K562 (cell line): ENCODE data around the gene NDUFB8. TPM values are rescaled to one million over a fixed set of nuclear protein-coding genes. Genes with fewer than 3 reads are reported as not detected.

Experiments used
- ATAC-seq: fragments of 200-7000 bp; cut with Tn5 transposase; 3 replicates; pipeline ENCODE4 v1.9.1; 2020; ENCODE audit warnings: moderate library complexity
- BruUV-seq: library from RNA; stranded (reverse); fragments of 400-500 nt; replicated peaks from 2 replicates; lab custom pipeline; 2021; lab: Mats Ljungman, UMichigan
- CTCF ChIA-PET: fragments of 300-600 bp; formaldehyde crosslinking; extraction: SDS; loops from one replicate; lab custom pipeline; 2021; ENCODE audit warnings: low intra/inter-chr PET ratio; lab: Yijun Ruan, JAX
- POLR2A ChIA-PET: fragments of 300-600, 350-650 bp; sonication (Branson Sonifier 250); formaldehyde crosslinking; extraction: SDS; loops from one replicate; lab custom pipeline; 2021; ENCODE audit warnings: antibody characterized with exemption, inconsistent platforms; lab: Yijun Ruan, JAX
- DNase-seq, 4 experiments: peaks; one replicate each; pipeline versions ENCODE4 v3.0.0 to v3.0.0-alpha.2; 2011 to 2018; ENCODE audit warnings: low spot score in 3 of 4, mixed read lengths in 3 of 4; ENCODE audit errors: extremely low read depth in 1 of 4
- FAIRE-seq: peaks from 2 replicates; lab custom pipeline; 2011; peaks lifted over from hg19 to GRCh38; lab: Jason Lieb, UNC
- H2AFZ ChIP-seq: 2 replicates; pipeline ENCODE4 v1.6.0; 2011; ENCODE audit warnings: low read depth, low read length, control low read depth, inconsistent platforms
- H3K27ac ChIP-seq: fragments of 200-600 bp; 3 replicates; pipeline ENCODE4 v1.8.0; 2011; ENCODE audit warnings: low read depth, mild to moderate bottlenecking, control low read depth, inconsistent platforms, low read length, moderate library complexity, mixed read lengths; ENCODE audit errors: extremely low read depth
- H3K27me3 ChIP-seq, 2 experiments: fragments of 300-600 bp in 1 of 2; 2 replicates in 1 of 2; 3 replicates in 1 of 2; pipeline versions ENCODE4 v1.6.0 to v1.8.0; 2011; ENCODE audit warnings: inconsistent platforms in 2 of 2, low read length in 2 of 2, mild to moderate bottlenecking in 1 of 2, mixed read lengths in 1 of 2, moderate library complexity in 1 of 2; ENCODE audit not compliant: control insufficient read depth in 2 of 2, insufficient read depth in 2 of 2
- H3K36me3 ChIP-seq: fragments of 300-600 bp; 3 replicates; pipeline ENCODE4 v1.8.0; 2011; ENCODE audit warnings: mild to moderate bottlenecking, low read length, inconsistent platforms; ENCODE audit not compliant: control insufficient read depth, insufficient read depth
- H3K4me1 ChIP-seq, 2 experiments: fragments of 200-600 bp in 1 of 2; replicated peaks in 1 of 2; 2 replicates in 1 of 2; 3 replicates in 1 of 2; pipeline versions ENCODE4 v1.5.1 to v1.8.0; 2011; ENCODE audit warnings: inconsistent platforms in 2 of 2, low read length in 2 of 2, mild to moderate bottlenecking in 1 of 2, mixed read lengths in 1 of 2, moderate library complexity in 1 of 2; ENCODE audit not compliant: control insufficient read depth in 2 of 2, insufficient read depth in 2 of 2
- H3K4me2 ChIP-seq: 2 replicates; pipeline ENCODE4 v1.6.1; 2011; ENCODE audit warnings: low read length, control low read depth, inconsistent platforms, mixed read lengths; ENCODE audit not compliant: insufficient read depth
- H3K4me3 ChIP-seq: fragments of 200-600 bp; sonication (generic), shearing (Covaris generic); 2 replicates; pipeline ENCODE4 v1.5.1; 2016; ENCODE audit warnings: control low read depth, inconsistent platforms
- H3K79me2 ChIP-seq: fragments of 200-600 bp; 3 replicates; pipeline ENCODE4 v1.8.0; 2011; ENCODE audit warnings: low read length, inconsistent platforms; ENCODE audit not compliant: control insufficient read depth, insufficient read depth
- H3K9ac ChIP-seq, 2 experiments: 2 replicates each; pipeline versions ENCODE4 v1.6.0 to v1.6.1; 2011; ENCODE audit warnings: low read depth in 2 of 2, low read length in 2 of 2, control low read depth in 1 of 2, inconsistent platforms in 1 of 2, mild to moderate bottlenecking in 1 of 2, mixed read lengths in 1 of 2; ENCODE audit not compliant: insufficient read depth in 1 of 2
- H3K9me1 ChIP-seq: one replicate; pipeline ENCODE4 v1.6.0; 2011; ENCODE audit warnings: inconsistent platforms, mild to moderate bottlenecking, low read length, moderate library complexity; ENCODE audit not compliant: control insufficient read depth, insufficient read depth
- H3K9me3 ChIP-seq: replicated peaks from 2 replicates; pipeline ENCODE4 v1.5.1; 2011; ENCODE audit warnings: low read depth, low read length, inconsistent platforms; ENCODE audit not compliant: control insufficient read depth, insufficient read depth
- H4K20me1 ChIP-seq: replicated peaks from 2 replicates; pipeline ENCODE4 v1.6.1; 2011; ENCODE audit warnings: low read length, inconsistent platforms, mixed read lengths; ENCODE audit not compliant: control insufficient read depth, insufficient read depth
- HIVEP1 ChIP-seq: fragments of 250-450 bp; sonication (Bioruptor Pico); IDR thresholded peaks from 2 replicates; pipeline ENCODE4 v1.4.0; 2020; ENCODE audit warnings: mild to moderate bottlenecking
- NRF1 ChIP-seq, 2 experiments: fragments of 450-650 bp; IDR thresholded peaks in 1 of 2; conservative IDR thresholded peaks in 1 of 2; 2 replicates each; pipeline ENCODE4 v1.6.1; 2014; ENCODE audit warnings: mild to moderate bottlenecking in 2 of 2
- PCBP2 ChIP-seq: fragments of 200-400 bp; formaldehyde crosslinking; IDR thresholded peaks from 2 replicates; pipeline ENCODE4 v1.6.1; 2018; ENCODE audit warnings: low read length, low read depth, mild to moderate bottlenecking, moderate library complexity; ENCODE audit not compliant: poor library complexity, severe bottlenecking
- TEAD4 ChIP-seq, 2 experiments: sonication (generic) in 1 of 2; formaldehyde crosslinking in 1 of 2; IDR thresholded peaks; 2 replicates each; pipeline versions ENCODE4 v1.6.1 to v1.8.0; 2012 to 2022; ENCODE audit warnings: borderline replicate concordance in 1 of 2, inconsistent platforms in 1 of 2, low read length in 1 of 2, mild to moderate bottlenecking in 1 of 2, missing genetic modification reagents in 1 of 2
- ZBED1 ChIP-seq: IDR thresholded peaks from 2 replicates; pipeline ENCODE4 v1.6.1; 2014
- ZNF134 ChIP-seq: fragments of 250-450 bp; sonication (Bioruptor Pico); conservative IDR thresholded peaks from 2 replicates; pipeline ENCODE4 v1.4.0; 2020
- WGBS: fragments of 100-300 bp; shearing (Covaris generic); methylation state at CpG from one replicate; pipeline ENCODE4 v1.1.6; 2016; ENCODE audit warnings: low coverage, mixed read lengths; ENCODE audit not compliant: insufficient coverage; ENCODE audit errors: missing lambda C conversion rate; 5-methylcytosine and 5-hydroxymethylcytosine counted together
- in situ Hi-C: fragments of 300-500 bp; cut with MboI; formaldehyde crosslinking; loops from 4 replicates; pipeline ENCODE4 v1.15.0; 2018; ENCODE audit warnings: inconsistent platforms, mixed read lengths
- intact Hi-C: fragments of 100-400 bp; cut with micrococcal nuclease; formaldehyde crosslinking; loops from 2 replicates; pipeline ENCODE4 v1.14.2; 2022
- polyA plus RNA-seq, 8 experiments: library from polyadenylated mRNA; depleted of rRNA in 4 of 8; stranded (reverse) in 5 of 8; unstranded in 3 of 8; fragments of >200 nt; fragmentation: Nextera tagmentation in 2 of 8; fragmentation: Illumina TruSeq in 1 of 8; extraction: Ambion mirVana in 2 of 8; extraction: Trizol in 1 of 8; gene quantifications; 2 replicates each; pipeline versions ENCODE4 v1.2.1 to v1.2.3, GENCODE V29; 2011 to 2014; ENCODE audit warnings: inconsistent platforms in 1 of 8, missing spikeins in 1 of 8
- total RNA-seq, 7 experiments: library from RNA; depleted of rRNA in 6 of 7; stranded (reverse); fragments of >200 nt in 6 of 7; fragmentation: Illumina TruSeq in 2 of 7; extraction: Trizol in 2 of 7; gene quantifications; 2 replicates each; pipeline versions ENCODE4 v1.2.1 to v1.2.3, GENCODE V29; 2011 to 2021; ENCODE audit warnings: low replicate concordance in 1 of 7
- TF ChIP-seq, protein P1 (sequence below): sonication (generic); formaldehyde crosslinking; IDR thresholded peaks from 2 replicates; pipeline ENCODE4 v1.8.0; 2022; ENCODE audit warnings: mild to moderate bottlenecking, missing genetic modification reagents, borderline replicate concordance
- TF ChIP-seq, protein P2 (sequence below), 2 experiments: IDR thresholded peaks; 2 replicates each; pipeline ENCODE4 v1.6.1; 2012; ENCODE audit warnings: improper control_type of control experiment in 2 of 2, low read depth in 2 of 2, low read length in 2 of 2, borderline replicate concordance in 1 of 2

NDUFB8 gene
- total and polyA plus RNA-seq, 9 of the 15 experiments (the other 6 are each of a cell fraction or from before 2014, with no cell fraction given): 131 to 360 (median 199) TPM

DNA sequence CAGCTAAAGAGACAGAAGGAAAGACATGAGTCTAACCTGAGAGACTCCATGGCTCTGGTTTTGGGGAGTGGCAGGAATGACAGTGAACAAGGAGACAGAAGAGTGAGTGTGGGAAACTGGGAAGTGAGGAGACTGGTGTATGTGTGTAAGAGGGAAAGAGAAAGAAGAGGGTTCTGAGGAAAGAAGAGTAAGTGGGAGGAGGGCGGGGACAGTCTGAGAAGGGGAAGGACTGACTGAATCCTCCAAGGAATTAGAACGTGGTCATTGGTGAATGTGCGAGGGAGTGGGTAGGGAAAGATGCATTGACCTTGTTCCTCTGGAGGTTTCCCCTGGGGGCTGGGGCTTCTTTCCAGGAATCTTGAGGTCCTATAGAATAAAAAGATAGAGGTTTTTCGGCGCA is 40.3 kb downstream of the NDUFB8 start:
- Histone ChIP-seq H3K4me3 (no peak overlapping the region), H3K27ac (no peak overlapping the region), H3K27me3 (no peaks in the 10 kb centered on the region), H3K36me3 (no peaks in the 10 kb centered on the region; the same call in 2 of the 3 replicates), H3K79me2 (no peaks in the 10 kb centered on the region), H3K9me1 (no peaks in the 10 kb centered on the region), H2AFZ (no peak overlapping the region), H3K4me1 (no peaks in the 10 kb centered on the region), H3K4me2 (no peak overlapping the region), H4K20me1 (0 out of 2 replicates have a peak, but pooled peaks cover 4% of the 10 kb centered on the region), H3K9ac (no peak overlapping the region), H3K9me3 (no peaks in the 10 kb centered on the region)
- no peak for TF ChIP-seq HIVEP1 (CRISPR knock-in tag)
- TF ChIP-seq, protein P1, sequence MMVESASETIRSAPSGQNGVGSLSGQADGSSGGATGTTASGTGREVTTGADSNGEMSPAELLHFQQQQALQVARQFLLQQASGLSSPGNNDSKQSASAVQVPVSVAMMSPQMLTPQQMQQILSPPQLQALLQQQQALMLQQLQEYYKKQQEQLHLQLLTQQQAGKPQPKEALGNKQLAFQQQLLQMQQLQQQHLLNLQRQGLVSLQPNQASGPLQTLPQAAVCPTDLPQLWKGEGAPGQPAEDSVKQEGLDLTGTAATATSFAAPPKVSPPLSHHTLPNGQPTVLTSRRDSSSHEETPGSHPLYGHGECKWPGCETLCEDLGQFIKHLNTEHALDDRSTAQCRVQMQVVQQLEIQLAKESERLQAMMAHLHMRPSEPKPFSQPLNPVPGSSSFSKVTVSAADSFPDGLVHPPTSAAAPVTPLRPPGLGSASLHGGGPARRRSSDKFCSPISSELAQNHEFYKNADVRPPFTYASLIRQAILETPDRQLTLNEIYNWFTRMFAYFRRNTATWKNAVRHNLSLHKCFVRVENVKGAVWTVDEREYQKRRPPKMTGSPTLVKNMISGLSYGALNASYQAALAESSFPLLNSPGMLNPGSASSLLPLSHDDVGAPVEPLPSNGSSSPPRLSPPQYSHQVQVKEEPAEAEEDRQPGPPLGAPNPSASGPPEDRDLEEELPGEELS (CRISPR knock-in tag): no peak
- no peak for TF ChIP-seq ZNF134
- TF ChIP-seq, protein P2, sequence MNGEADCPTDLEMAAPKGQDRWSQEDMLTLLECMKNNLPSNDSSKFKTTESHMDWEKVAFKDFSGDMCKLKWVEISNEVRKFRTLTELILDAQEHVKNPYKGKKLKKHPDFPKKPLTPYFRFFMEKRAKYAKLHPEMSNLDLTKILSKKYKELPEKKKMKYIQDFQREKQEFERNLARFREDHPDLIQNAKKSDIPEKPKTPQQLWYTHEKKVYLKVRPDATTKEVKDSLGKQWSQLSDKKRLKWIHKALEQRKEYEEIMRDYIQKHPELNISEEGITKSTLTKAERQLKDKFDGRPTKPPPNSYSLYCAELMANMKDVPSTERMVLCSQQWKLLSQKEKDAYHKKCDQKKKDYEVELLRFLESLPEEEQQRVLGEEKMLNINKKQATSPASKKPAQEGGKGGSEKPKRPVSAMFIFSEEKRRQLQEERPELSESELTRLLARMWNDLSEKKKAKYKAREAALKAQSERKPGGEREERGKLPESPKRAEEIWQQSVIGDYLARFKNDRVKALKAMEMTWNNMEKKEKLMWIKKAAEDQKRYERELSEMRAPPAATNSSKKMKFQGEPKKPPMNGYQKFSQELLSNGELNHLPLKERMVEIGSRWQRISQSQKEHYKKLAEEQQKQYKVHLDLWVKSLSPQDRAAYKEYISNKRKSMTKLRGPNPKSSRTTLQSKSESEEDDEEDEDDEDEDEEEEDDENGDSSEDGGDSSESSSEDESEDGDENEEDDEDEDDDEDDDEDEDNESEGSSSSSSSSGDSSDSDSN (IDR thresholded peaks at IDR 0.05; ENCODE audit: borderline replicate concordance in 1 of 2, low read depth in 2 of 2, low read length in 2 of 2): no peak
- no peak for TF ChIP-seq TEAD4 (IDR thresholded peaks at IDR 0.05; ENCODE audit: low read length)
- TF ChIP-seq TEAD4 (CRISPR knock-in tag; IDR thresholded peaks at IDR 0.05; ENCODE audit: borderline replicate concordance): no peak
- TF ChIP-seq PCBP2: no peak
- TF ChIP-seq ZBED1: no peak
- TF ChIP-seq NRF1 (conservative IDR thresholded peaks at IDR 0.05 in 1 of 2, IDR thresholded peaks at IDR 0.05 in 1 of 2): no peak
- in situ Hi-C loops: no loop called here
- no peak for DNase-seq
- no peak for ATAC-seq
- ChIA-PET CTCF (no interaction called here), POLR2A (no interaction called here)
- 30% methylated on average over 3 of the region's 5 CpGs for WGBS
- intact Hi-C loops: no loop called here
- no TSS peak for BruUV-seq
- no peak for FAIRE-seq
